NCI-H128 (cell line): Measurements from ENCODE around the gene CCDC198.

Experiments
- DNase-seq: peaks from one replicate; lab custom pipeline; 2025; ENCODE audit not compliant: unreplicated experiment; lab: John Stamatoyannopoulos, UW

CCDC198 gene, protein sequence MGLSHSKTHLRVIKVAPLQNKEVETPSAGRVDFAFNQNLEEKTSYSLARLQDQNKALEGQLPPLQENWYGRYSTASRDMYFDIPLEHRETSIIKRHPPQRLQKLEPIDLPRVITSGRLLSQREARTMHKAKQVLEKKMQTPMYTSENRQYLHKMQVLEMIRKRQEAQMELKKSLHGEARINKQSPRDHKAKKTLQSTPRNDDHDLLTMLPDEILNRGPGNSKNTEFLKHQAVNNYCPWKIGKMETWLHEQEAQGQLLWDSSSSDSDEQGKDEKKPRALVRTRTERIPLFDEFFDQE

DNA sequence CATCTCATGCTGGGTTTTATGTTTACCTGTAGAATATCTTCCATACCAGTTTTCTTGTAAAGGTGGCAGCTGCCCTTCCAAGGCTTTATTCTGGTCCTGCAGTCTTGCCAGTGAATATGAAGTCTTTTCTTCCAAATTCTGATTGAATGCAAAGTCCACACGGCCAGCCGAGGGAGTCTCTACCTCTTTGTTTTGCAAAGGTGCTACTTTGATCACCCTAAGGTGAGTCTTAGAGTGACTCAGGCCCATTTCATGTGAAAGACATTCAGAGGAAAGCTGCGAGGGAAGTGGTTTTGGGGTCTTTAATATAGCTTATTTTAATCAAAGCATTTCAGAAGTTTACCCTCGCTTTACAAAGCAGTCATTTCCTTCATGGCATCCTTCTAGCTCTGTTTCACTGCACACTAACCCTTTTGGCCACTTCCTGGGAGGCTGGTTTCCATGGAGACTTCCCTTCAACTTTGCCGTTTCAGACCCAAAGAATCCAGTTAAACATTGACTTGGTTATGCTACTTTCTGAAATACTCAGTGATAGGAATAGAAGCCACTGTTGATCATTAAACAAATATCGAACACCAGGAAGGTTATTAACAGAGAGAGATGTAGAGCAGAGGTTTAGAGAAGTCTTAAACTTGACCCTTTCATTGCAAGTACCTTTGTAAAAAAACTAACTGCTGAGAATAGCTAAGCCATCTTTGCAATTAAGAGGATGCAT lies at the start of gene CCDC198:
CCDC198 (minus strand) TSS at position 391 of the 715 bp plus-strand sequence; CDS start at position 249, 142 bp downstream.
- no peak for DNase-seq

DNA sequence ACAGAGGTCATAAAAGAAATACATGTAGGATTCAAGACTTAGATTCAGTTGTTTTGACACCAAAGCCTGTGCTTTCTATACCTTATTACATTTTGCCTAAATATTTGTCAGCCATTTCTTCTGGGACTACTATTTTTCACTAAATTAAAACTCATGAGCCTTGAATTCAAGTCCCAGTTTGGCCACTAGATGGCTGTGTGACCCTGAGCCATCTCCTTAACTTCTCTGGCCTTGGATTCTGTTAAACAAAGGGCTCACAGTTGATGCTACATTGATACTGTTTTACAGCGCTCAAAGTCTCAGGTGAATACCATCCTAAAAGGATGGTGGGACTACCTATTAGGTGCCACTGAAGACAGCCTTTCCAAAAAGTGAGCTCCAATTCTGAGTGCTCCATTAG lies 39.6 kb upstream of the CCDC198 start:
- no peak for DNase-seq

DNA sequence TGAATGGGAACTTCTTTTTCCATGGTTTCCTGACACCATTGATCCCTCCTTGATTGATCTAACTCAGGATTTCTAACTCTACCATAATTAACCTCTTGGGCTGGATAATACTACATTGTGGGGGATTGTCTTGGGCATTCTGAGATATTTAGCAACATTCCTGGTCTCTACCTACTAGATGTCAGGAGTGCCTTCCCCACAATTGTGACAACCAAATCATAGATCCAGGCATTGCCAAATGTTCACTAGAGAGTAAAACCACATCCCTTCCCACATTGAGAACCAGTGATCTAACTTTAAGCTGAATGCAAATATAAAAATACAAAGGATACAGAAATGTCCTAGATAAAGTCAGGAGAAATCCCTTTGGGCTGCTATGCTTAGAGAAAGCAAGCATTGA lies 36.9 kb upstream of the CCDC198 start:
- DNase-seq = no peak

DNA sequence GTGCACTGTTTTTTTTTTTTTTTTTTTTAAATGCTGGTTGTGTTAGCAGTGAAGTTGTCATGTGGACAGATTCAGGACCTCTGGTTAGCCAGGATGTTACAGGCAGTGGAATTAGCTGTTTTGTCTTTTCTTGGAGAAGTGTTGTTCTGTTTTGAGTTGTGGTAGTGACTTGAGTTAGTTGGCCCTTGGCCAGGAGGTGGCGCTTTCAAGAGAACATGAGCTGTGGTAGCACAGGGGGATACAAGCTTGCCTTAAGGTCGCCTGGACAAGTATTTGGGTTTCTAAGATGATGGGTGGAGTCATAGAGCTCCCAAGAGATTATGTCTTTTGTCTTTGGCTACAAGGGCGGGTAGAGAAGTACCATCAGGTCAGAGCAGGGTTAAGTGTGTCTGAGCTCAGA lies 33.3 kb upstream of the CCDC198 start:
- no peak for DNase-seq

DNA sequence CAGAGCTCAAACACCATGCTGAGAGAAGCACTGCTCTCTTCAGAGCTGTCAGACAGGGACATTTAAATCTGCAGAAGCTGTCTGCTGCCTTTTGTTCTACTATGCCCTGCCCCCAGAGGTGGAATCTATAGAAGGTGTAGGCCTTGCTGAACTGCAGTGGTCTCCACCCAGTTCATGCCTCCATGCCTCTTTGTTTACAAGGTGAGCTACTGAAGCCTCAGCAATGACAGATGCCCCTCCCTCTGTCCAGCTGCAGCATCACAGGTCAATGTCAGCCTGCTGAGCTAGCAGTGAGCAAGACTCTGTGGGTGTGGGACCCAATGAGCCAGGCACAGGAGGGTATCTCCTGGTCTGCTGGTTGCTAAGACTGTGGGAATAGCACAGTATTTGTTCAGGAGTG lies 25.4 kb upstream of the CCDC198 start:
- no peak for DNase-seq

DNA sequence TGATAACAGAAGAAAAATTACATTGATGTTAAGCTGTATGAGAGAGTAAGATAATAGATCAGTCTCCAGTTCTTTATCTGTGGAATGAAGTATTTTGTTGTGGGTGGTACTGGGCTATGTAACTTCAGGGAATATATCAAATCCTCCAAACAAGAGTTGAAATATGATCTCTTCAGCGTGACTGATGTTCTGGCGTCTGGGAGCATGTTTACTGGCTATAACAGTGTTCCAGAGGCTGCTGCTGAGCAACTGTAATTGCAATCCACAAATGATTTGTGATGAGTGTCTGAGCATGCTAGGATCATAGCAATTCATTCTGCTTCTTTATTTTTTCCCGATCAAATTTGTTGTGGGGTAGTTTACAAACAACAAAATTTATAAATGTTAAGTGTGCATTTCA lies 18.6 kb upstream of the CCDC198 start:
- DNase-seq = no peak

DNA sequence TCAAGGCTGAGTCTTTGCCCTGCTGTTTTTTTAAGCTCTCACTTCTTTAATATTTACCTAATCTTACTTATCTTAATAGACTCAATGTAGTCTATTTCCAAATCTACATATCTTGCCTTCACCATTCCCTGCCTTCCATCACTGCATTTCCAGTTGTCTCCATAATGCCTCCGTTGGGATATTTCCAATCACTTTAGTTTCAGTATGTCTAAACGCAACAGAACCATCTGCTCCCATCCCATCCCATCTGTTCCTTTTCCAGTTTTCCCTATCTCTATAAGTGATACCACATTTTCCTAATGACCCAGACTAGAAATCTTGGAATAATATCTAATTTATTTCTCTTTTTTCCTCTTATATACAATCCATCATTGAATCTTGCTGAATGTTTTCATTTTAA lies 15.1 kb upstream of the CCDC198 start:
- no peak for DNase-seq

DNA sequence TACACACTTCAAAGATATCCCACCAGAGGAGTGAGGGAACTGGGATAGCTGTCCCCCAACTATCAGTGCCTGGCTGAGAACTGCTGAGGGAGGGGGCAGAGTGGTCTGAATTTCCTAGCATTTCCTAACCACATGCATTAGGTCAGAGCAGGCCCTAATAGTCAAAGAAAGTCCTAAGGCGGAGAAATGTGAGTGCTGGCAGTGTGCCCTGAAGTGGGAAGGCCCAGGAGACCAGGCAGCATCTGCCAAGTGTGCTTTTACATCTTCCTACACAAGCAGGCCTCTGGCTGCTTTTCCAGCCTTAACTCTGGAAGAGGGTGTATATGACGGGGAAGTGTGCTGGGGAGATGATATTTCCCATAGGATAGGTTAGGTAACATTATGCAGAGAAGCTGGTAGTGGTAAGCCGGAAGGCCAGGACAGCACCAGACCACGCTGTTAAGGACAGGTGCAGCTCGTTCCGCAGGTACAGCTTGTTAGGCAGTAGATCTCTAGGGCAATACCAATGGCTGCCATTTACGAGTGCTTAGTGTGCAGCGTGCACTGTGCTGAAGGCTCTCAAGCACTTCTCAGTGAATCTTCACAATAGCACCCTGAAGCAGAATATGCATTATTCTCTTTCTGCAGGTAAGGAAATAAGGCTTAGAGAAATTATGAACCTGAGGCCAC lies 9.1 kb upstream of the CCDC198 start:
- no peak for DNase-seq

DNA sequence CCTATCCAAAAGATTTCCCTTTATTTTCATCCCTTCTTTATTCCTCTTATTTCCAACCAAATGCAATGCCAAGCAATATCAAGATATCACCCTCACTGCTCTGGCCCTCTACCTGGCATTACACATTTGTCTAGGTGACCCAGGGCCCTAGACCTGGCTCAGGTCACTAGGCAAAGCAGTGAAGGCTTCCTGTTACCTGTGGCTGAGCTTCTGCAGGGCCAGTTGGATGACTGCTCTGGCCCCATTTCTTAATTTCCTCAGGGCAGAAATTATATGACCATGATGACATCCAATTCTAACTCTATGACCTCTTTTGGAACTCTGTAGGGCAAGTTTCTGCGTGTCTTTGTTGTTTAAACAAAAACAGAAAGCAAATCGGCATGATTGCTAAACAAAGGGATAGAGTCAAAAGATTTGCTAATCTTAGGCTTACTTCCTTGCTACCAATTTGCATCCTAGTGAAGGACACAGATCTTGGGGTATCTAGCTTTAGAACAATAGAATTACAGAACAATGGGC lies 7.4 kb upstream of the CCDC198 start:
- no peak for DNase-seq

DNA sequence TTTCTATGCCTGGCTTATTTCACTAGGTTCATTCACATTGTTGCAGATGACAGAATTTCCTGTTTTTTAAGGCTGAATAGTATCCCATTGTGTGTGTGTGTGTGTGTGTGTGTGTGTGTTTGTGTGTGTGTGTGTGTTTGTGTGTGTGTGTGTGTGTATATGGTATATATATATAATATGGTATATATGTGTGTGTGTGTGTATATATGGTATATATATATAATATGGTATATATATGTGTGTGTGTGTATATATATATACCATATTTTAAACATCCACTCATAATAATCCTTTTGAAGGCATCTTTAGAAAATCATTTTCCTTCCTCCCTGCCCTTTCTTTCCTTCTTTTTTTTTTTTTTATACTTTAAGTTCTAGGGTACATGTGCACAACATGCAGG lies 5.0 kb upstream of the CCDC198 start:
- no peak for DNase-seq

DNA sequence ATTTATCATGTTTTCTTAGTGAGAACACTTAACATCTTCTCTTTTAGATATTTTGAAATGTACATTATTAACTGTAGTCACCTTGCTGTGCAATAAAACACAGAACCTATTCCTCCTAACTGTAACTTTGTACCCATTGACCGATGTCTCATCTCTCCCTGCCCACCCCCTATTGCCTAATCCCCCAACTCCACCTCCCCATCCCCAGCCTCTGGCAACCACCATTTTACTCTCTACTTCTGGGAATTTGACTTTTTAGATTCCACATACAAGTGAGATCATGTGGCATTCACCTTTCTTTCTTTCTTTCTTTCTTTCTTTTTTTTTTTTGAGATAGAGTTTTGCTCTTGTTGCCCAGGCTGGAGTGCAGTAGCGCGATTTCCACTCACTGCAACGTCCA lies 4.4 kb upstream of the CCDC198 start:
- DNase-seq = no peak

DNA sequence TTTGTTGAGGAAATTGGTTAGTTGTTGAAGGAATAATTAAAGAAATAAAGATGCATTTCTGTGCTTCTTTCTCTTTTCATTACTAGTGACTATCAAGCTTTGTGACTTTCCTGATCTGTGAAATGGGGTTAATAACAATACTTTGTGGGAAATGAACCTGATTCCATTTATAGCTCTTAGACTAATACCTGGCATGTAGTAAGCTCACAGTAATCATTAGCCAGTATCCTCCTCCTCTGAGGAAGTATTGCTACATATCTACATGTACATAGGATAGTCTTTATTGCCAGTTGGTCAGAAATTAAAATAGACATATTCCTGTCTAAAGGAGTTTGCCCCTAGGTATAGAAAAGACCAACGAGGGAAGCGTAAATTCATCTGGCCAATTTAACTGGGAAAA lies 1.8 kb upstream of the CCDC198 start:
- DNase-seq = no peak

DNA sequence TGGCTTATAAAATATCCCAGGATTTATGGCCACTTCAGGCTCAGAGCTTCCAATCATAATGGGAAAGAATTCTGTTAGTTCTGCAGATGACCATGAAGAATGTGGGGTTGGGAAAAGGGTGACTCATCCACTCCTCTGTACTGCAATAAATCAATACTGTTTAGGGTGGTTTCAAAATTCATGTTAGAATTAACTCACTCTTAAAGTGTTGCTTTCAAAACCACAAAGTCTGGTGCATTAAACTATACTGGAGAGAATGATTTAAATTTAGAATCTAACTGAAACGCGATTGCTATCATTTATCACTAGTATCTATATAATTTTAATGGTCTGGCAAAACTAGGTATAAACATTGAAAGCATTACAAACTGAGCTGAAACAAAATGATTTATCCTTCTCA lies 798 bp downstream of the CCDC198 start:
- DNase-seq = no peak

DNA sequence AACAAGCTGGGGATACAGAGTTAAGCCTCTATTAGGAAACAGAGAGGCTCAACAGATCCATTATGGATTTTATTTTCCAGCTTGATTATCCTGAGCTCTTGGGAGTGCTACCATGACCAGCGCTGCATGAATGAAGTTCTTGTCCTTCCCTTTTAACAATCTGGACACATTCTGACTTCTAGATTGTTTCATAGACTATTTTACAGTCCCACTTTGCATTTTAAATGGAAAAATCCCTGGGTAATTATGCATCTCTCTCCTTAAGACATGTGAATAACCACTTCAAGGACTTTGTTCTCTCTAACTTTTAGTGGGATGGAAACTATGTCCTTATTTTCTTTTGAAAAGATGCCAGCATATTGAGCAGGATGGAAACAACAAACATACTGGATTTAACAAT lies 2.0 kb downstream of the CCDC198 start:
- DNase-seq = no peak

DNA sequence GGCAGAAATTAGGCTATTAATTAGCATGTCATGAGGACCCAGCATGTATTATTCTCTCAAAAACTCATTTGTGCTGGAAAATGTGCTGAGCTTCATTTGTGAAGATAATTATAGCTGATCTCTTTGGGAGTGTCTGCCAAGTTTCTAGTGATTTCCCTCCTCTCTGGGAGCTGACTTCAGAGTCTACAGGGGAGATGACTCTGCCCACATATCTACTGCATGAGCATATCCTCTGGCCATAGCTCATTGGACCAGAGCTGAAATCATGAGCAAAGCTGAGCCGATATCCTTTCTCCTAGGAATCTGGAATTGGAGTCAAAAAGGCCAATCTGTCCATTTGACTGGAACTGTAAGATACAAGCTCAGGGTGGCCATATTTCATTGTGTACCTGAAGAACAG lies 5.9 kb downstream of the CCDC198 start:
- no peak for DNase-seq

DNA sequence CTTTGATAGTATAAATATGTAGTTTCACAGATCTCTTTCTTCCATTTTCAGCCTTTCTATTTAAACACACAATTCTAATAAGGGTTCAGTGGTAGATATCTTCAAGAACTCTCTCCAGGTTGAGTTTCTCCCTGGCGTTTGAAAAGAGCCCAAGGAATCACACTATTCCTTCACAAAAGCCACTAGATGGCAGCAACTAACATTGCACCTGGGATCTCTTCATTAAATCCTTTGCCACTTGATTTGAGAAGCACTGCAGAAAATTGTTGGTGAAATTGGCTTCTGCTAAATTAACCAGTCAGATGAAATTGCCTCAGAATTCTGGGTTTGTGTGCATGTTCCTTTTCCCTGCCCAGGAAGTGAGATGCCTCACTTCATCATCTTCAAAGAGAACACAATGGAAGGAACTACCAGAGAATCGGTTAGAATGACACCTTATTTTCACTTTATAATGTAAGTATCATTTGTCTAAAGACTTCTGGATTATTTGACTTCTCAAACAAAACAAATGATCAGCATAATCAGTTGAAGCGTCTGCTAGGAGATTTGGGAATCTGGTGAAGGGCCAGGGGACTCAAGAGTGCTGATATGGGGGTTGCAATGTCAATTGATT lies 6.8 kb downstream of the CCDC198 start:
- peak; percentile 9 for DNase-seq

DNA sequence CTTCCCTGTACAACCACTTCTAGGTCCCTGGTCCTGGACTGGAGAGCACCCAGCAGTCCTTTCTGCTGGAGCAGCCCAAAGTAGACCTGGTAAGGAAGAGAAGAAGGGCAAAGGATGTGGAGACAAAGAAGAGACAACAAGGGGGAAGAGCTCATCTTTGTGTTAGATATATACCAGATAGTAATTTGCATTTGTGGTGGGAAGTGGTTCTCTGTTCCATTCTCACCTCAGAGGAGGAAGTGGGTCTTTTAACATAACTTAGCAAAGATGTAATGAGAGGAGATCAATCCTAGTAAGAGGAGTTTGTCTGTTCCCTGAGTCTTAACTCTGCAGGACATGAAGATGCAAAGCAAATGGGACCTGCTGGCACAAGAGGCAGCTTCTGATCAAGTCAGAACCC lies 8.0 kb downstream of the CCDC198 start:
- DNase-seq = no peak

DNA sequence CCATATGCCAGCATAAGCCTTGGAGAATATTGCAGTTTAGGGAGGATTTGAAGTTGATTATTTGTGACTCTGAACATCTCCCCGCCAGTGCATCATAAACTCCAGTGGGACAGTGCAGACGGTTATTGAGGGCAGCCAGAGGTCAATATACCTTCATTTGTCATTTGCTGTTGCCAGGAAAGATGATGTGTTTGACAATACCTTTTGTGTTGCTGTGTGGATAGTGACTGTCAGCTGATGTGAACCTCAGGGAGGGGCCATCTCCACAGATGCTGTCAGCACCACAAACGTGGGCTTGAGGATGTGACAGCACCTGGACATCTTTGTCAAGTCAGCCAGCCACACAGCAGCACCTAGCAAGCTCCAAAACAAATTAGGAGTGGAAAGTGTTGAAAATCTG lies 11.5 kb downstream of the CCDC198 start:
- no peak for DNase-seq

DNA sequence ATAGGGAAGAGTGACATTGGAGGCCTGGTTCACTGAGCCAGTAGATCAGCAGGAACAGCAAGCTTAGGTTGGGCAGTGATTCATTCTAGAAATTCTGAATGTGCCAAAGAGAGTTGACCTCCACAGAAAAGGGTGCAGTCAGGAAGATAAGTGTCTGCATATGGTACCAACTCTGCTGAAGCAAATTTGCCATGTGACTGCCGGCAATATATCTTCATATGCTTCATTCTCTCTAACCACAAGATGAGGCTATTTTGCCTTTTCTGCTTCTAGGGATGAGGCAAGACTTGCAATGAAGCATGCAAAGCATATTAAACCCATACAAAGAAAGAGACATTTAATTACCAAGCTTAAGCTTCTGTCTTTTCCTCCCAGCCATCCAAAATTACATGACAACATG lies 13.6 kb downstream of the CCDC198 start:
- no peak for DNase-seq

DNA sequence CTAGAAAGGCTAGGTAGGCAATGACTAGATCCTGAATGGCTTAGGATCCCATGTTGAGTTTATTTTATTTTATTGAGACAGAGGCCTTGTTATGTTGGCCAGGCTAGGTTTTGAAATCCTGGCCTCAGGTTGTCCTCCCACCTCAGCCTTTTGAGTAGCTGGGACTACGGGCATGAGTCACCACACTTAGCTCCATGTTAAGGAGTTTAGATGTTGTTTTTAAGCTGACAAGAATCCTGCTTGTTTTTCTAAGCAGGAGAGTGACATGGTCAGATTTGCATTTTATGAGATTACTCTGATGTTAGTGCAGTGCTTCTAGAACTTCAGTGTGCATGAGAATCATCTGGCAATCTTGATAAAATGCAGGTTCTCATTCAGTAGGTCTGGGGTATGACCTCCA lies 14.5 kb downstream of the CCDC198 start:
- no peak for DNase-seq

DNA sequence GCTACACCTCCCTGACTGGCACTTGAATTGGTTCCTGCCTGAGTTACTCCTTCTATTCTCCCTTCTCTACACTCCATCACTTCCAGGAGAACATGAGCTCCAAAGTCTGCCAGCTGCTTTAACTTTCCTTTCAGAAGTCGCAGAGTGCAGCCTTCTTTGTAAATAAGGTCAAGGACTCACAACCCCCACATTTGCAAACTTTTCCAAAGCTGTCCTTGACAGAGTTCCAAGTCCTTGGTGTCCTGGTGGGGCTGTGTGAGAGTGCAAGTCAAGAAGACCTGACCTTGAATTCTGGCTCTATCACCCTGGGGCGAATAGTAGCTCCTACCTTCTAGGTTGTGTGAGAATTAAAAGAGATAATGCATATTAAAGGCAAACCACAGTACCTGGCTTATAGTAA lies 15.6 kb downstream of the CCDC198 start:
- no peak for DNase-seq

DNA sequence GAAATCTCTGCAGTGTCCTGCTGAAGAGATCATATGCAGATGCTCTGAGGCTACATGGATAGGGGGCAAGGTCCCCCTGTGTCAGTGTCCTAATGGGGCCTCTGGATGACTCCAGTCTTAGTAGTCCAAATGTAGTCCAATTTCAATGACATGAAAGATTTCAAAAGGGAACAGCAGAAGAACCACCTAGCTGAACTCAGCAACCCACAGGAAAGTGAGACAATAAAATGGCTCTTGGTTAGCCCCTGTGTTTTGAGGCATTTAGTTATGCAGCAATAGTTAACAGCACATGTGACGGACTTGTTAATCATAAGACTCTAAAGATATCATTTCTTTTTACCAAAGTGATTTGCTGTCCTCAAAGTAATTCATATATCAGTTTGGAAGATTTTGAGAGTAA lies 22.7 kb downstream of the CCDC198 start:
- DNase-seq = no peak
